SKM-1 (cell line): ENCODE measurements around the gene AQP7.
"Not testable (repeated sequence)": the region's sequence is repeated elsewhere in the genome, so short reads cannot be mapped to it uniquely, and the experiment has no call there.

Source experiments
- DNase-seq: peaks from one replicate; lab custom pipeline; 2025; ENCODE audit not compliant: unreplicated experiment; lab: John Stamatoyannopoulos, UW

AQP7 gene

GRCh38 chr9:33399047-33399446, 3.3 kb downstream of the AQP7 start:
- not testable (repeated sequence) for DNase-seq

DNA sequence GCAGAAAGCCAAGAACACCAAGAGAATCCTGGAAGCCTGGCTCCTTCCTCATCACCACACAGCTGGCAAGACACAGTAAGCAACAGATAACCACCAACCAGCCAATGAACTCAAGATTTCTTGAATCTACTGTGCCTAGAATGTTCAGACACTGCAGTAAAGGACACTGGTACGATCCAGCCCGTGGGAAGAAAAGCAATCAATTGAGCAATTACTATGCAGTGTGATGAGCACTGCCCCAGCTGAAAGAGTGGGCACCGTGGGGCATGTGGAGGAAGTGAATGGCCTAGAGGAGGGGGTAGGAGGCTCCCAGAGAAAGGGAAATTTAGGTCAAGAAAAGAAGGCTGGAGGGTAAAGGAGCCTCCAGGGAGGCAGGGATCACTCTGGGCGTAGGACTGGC, 4.6 kb downstream of the AQP7 start:
- DNase-seq = not testable (repeated sequence)

GRCh38 chr9:33395159-33395879, 7.0 kb downstream of the AQP7 start:
- DNase-seq = not testable (repeated sequence)

GRCh38 chr9:33393986-33394385, 8.4 kb downstream of the AQP7 start:
- DNase-seq = not testable (repeated sequence)

- no peak for DNase-seq
Measured at GRCh38 chr9:33393581-33393980, 8.8 kb downstream of the AQP7 start.

GRCh38 chr9:33392591-33393021, 9.8 kb downstream of the AQP7 start:
- not testable (repeated sequence) for DNase-seq

DNA sequence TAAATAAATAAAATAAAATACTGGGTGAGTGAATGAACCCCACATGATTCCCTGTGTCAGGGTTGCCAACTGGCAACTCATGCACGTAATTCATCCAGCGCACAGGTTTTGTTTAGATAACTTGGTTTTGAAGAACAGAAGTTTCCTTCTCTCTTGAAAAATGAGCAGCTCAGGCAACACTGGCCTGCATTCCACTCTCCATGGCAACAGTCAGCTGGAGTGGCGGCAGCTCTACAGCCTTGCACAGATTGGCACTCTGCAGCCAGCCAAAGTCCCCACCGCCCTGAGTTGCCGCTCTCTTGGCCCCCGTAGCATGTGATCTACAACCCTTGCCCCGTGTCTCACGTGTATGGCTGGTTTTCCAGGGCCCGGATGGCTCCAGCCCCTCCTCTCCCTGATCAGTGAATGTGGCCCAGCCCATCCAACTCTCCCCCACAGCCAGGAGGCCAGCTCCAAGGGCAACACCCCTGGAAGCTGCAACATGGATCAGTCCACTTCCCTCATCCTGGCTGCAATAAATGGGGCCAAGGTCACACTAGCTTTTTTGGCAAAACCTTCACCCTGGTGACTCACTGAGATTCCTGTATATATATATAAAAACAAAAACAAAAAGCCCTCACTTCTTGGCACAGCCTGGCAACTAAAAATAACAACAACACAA, 11.1 kb downstream of the AQP7 start:
- not testable (repeated sequence) for DNase-seq

GRCh38 chr9:33388110-33388994, 14.0 kb downstream of the AQP7 start:
- no peak for DNase-seq

- not testable (repeated sequence) for DNase-seq
Measured at GRCh38 chr9:33386998-33387397, 15.4 kb downstream of the AQP7 start.

- DNase-seq = not testable (repeated sequence)
Measured at GRCh38 chr9:33386641-33386996, 15.7 kb downstream of the AQP7 start.

- not testable (repeated sequence) for DNase-seq
Measured at GRCh38 chr9:33385979-33386640, 16.3 kb downstream of the AQP7 start.

DNA sequence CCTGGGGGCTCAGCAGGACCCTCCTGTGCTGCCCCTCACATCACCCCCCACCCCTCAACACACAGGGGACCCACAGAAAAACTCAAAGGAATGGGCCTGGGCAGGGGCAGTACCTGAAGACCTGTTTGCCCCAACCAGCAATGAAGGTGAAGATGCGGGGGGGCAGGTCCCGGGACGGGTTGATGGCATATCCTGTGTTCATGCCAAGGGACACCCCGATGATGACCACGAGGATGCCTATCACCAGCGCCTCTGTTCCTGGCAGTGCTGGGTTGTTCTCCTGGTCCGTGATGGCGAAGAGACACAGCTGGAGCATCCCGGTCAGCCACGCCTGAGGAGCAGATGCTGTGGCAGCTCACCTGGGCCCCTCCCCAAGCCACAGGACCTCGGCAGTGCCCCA, 16.8 kb downstream of the AQP7 start:
- DNase-seq = not testable (repeated sequence)

- DNase-seq = not testable (repeated sequence)
Measured at GRCh38 chr9:33383396-33383795, 19.0 kb downstream of the AQP7 start.

- not testable (repeated sequence) for DNase-seq
Measured at GRCh38 chr9:33382397-33382796, 20.0 kb downstream of the AQP7 start.

DNA sequence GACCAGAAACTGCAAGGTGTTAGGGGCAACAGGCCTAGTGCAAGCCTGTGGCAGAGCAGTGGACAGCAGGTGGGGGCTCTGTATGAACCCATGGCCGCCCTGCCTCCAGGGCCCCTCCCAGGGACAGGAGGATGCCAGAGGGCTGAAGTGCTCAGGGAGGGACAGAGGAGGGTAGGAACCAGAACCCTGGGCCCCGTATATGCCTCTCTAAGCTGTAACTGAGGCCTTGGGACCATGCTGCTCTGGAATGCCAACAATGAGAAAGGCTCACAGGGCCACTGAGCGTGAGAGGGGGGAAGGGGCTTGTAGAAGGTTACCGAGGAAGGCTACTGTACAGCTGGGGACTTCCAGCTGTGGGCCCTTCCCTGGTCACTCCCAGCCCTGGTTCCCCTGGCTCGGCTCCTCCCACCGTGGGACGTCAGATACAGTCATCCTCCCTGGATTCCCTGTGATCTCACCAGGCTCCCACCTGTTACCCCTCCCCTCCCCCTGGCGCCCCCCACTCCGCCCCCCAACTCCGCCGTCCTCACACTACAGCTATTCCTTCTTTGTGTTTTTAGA, 21.1 kb downstream of the AQP7 start:
- DNase-seq = no peak

DNA sequence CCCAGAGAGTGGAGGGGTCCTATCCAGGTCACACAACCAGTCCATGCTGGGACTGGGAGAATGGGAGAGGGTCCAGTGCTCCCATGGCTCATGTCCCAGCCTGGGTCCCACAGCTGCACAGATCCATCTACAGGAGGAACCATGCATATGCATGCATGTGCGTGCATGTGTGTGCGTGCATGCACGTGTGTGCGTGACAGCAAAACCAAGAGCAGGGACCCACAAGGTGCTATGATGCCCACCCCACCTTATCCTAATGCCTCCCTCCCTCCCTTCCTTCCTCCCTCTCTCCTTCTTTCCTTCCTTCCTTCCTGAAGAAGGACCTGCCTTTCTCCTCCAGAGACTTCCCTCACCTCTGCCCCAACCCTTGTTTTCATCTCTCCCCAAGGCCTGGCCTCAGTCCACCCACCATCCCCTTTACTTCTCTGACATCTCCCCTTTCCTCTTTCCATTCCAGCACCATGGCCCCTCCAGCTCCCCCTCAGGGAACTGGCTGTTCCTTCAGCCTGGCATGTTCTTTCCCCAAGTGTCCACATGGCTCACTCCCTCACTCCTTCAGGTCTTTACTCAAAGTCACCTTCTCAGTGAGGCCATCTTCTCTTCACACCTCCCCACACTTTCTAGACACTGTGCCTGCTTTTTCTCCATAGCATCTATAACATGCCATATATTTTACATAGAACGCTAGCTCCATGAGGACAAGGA, 21.8 kb downstream of the AQP7 start:
- DNase-seq = no peak

DNA sequence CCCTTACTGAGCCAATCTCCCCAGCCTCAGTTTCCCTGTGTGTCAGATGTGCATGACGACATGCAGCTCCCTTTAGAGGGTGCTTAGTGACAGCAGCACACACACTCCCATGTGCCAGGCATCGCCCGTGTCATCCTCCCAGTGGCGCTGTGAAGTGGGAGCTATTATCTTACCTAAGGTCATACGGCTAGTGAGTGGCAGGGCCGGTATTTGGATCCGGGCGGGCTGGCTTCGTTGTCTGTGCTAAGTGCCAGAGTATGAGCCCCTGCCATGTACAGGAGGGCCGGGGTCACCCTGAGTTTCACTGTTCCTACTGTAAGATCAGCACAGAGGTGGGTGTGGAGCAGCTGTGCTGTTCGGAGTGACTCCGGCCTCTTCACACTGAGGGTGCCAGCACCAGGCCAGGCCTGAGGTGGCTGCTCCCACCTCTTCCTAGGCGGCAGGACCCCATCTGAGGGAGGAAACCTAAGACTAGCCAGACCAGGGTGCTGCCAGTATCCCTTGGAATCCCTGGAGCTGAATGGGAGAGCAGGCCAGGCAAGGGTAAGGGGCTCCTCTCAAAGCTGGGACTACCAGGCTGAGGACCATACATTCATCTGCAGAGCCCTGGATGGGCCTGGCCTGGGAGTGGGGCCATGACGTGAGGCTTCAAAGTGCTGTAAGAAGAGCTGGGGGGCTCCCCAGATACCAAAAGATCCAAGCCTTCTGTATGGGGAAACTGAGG, 22.5 kb downstream of the AQP7 start:
- no peak for DNase-seq

DNA sequence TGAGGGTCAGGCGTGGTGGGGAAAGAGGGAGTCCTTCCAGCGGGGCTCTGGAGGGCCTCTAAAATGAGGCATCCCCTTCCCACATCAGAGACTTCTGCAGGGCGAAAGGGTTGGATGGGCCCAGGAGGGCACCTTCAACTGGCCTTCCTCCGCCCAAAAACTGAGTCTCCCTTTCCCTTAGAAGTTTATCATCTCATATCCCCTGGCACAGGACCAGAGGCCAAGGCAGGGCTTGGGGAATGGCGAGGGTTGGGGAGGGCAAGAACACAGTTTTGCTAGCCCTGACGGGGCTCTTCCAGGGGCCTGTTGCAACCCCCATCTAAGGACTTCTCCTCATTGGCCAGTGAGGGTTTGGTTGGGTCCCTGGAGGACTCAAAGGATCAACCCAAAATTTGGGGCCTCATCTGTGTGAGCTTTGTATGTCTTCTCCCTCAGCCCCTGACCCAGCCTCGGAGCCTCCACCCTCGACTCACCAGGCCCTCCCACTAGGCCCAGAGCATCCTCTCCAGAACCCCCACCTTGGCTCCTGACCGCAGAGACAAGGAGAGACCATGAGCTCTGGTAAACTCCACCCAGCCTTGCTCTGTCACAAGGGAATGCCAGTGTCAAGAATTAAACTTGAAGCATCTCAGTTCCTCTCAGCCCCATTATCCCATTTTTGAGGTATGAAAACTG, 24.1 kb downstream of the AQP7 start:
- DNase-seq = no peak
